Measurements from ENCODE around the gene MYCN. TPM values are rescaled to one million over a fixed set of nuclear protein-coding genes. Genes with fewer than 3 reads are reported as not detected.

The MYCN gene
- total and polyA plus RNA-seq, 2 of the 4 experiments (the other 2 are of a cell fraction), result not detected

- CTCF ChIA-PET, result no interaction called here
- POLR2A ChIA-PET (ENCODE audit: unreplicated experiment), result no interaction called here
- no peak overlapping the region for H2AK9ac ChIP-seq (replicated peaks; ENCODE audit: low read depth, low read length, poor library complexity)
- H4K5ac ChIP-seq (ENCODE audit: low read depth, low read length), result no peak overlapping the region
- in situ Hi-C loops (cut with MboI; ENCODE audit: low sequenced_read_pairs), result no loop called here
- no peaks in the 10 kb centered on the region for H3K79me1 ChIP-seq (ENCODE audit: low read depth in 1 of 2, low read length in 2 of 2)
- H3K27me3 ChIP-seq (ENCODE audit: control insufficient read depth, insufficient read depth, low read length), result peaks cover 20% of the 10 kb centered on the region; the same call in 1 of the 2 replicates
- no peaks in the 10 kb centered on the region for H4K20me1 ChIP-seq (ENCODE audit: insufficient read depth, low read length)
- BruUV-seq (replicated peaks), result no TSS peak
- no peak overlapping the region for H2AFZ ChIP-seq (replicated peaks; ENCODE audit: low read length, poor library complexity)
- intact Hi-C loops (cut with micrococcal nuclease), result no loop called here
- ATAC-seq (ENCODE audit: low read depth) (no peak), DNase-seq (no peak)
- H3K4me1 ChIP-seq (ENCODE audit: control insufficient read depth, insufficient read depth, low read length), result no peaks in the 10 kb centered on the region
- no peak overlapping the region for H2BK15ac ChIP-seq (ENCODE audit: low read depth, low read length)
- H4K8ac ChIP-seq (ENCODE audit: low read depth in 2 of 2, low read length in 2 of 2), result no peak overlapping the region
- no peak overlapping the region for H2BK5ac ChIP-seq (ENCODE audit: low read depth, low read length, poor library complexity, severe bottlenecking)
- H3K23ac ChIP-seq (ENCODE audit: low read depth, low read length), result no peak overlapping the region
- no peak overlapping the region for H3K4me3 ChIP-seq (ENCODE audit: insufficient read depth, low read depth, low read length)
- H3K14ac ChIP-seq (replicated peaks; ENCODE audit: low read depth, low read length), result no peak overlapping the region
- no peak overlapping the region for H3K18ac ChIP-seq (ENCODE audit: low read depth, low read length)
- H2BK120ac ChIP-seq (ENCODE audit: low read depth, low read length), result no peak overlapping the region
- peaks cover 12% of the 10 kb centered on the region; the same call in 1 of the 2 replicates for H3K9me3 ChIP-seq (ENCODE audit: control insufficient read depth, insufficient read depth, low read length)
- no peak overlapping the region for H2AK5ac ChIP-seq (ENCODE audit: low read depth, low read length)
- no peaks in the 10 kb centered on the region for H3K9me1 ChIP-seq (ENCODE audit: insufficient read depth, low read length)
- H4K91ac ChIP-seq (ENCODE audit: insufficient read depth, low read depth, low read length), result no peak overlapping the region
- TF ChIP-seq BHLHE40 (IDR thresholded peaks at IDR 0.05; ENCODE audit: low read depth, low read length) (no peak), ELK1 (IDR thresholded peaks at IDR 0.05; ENCODE audit: borderline replicate concordance, low read depth, low read length) (no peak), NFE2L2 (IDR thresholded peaks at IDR 0.05; ENCODE audit: low read depth, low read length) (no peak), FOS (IDR thresholded peaks at IDR 0.05; ENCODE audit: low read depth, low read length) (no peak), RAD21 (IDR thresholded peaks at IDR 0.05; ENCODE audit: low read length) (no peak), MAFK (IDR thresholded peaks at IDR 0.05; ENCODE audit: low read depth, low read length) (no peak)
- H3K9ac ChIP-seq (ENCODE audit: low read depth, low read length), result no peak overlapping the region
- no peak overlapping the region for H3K4me2 ChIP-seq (ENCODE audit: low read depth, low read length)
- dilution Hi-C loops (cut with HindIII; ENCODE audit: low sequenced_read_pairs, unreplicated experiment), result no loop called here
- no CpG with 5 or more reads among the region's 17 CpGs for WGBS, 2 experiments (ENCODE audit: extremely low coverage in 2 of 2, insufficient read length in 1 of 2)
- H3K56ac ChIP-seq (ENCODE audit: extremely low read depth, insufficient read depth, low read length), result no peak overlapping the region
- H3K36me3 ChIP-seq (ENCODE audit: control insufficient read depth, insufficient read depth, low read length), result no peaks in the 10 kb centered on the region
- H2BK20ac ChIP-seq (ENCODE audit: low read depth, low read length), result no peak overlapping the region
- no peak overlapping the region for H3K27ac ChIP-seq (ENCODE audit: insufficient read depth, low read length)
- no peak overlapping the region for H3K4ac ChIP-seq (ENCODE audit: low read depth, low read length)
These were observed 5.8 kb downstream of the MYCN start for GRCh38 chr2:15945909-15946705.
